Right lobe of liver (tissue), 6 donors: ENCODE measurements around the gene NCOA1. TPM values are rescaled to one million over a fixed set of nuclear protein-coding genes. Genes with fewer than 3 reads are reported as not detected.

Experiments used
- ATAC-seq, 4 donors: fragments of 200-7000 bp; cut with Tn5 transposase; one replicate each; pipeline ENCODE4 v1.9.1; 2020; ENCODE audit warnings: mild to moderate bottlenecking in 4 of 4, moderate library complexity in 4 of 4
- DNase-seq, 3 donors: peaks; one replicate each; pipeline ENCODE4 v3.0.0-alpha.2; 2020
- H3K27ac ChIP-seq, 3 donors: fragments of 200-600 bp; one replicate each; pipeline ENCODE4 v1.8.0; 2022
- H3K27me3 ChIP-seq, 2 donors: fragments of 200-600 bp; one replicate each; pipeline ENCODE4 v1.8.0; 2022
- H3K36me3 ChIP-seq, 4 donors: fragments of 200-600 bp; sonication (generic) in 1 of 4; one replicate each; pipeline versions ENCODE4 v1.5.1 to v1.8.0; 2017 to 2022; ENCODE audit warnings: control low read depth in 1 of 4
- H3K4me1 ChIP-seq, 4 donors: fragments of 200-600 bp; sonication (generic) in 1 of 4; one replicate each; pipeline versions ENCODE4 v1.5.1 to v1.8.0; 2017 to 2022; ENCODE audit warnings: control low read depth in 1 of 4
- H3K4me3 ChIP-seq, 3 donors: fragments of 200-600 bp; one replicate each; pipeline ENCODE4 v1.8.0; 2022
- H3K9me3 ChIP-seq, 4 donors: fragments of 200-600 bp; sonication (generic) in 1 of 4; one replicate each; pipeline versions ENCODE4 v1.5.1 to v1.8.0; 2017 to 2022; ENCODE audit warnings: control low read depth in 1 of 4
- CTCF ChIP-seq, 4 donors: fragments of 200-600 bp in 3 of 4; fragments of 450-650 bp in 1 of 4; IDR thresholded peaks; one replicate each; pipeline versions ENCODE4 v1.5.1 to v1.8.0; 2016 to 2022; ENCODE audit warnings: antibody characterized with exemption in 4 of 4, mild to moderate bottlenecking in 2 of 4
- POLR2A ChIP-seq: fragments of 450-650 bp; IDR thresholded peaks from one replicate; pipeline ENCODE4 v1.6.1; 2017; ENCODE audit warnings: antibody characterized with exemption, mild to moderate bottlenecking
- WGBS: methylation state at CpG from one replicate; pipeline ENCODE4 v1.1.6; 2018; ENCODE audit warnings: low coverage, low lambda C conversion rate; ENCODE audit not compliant: insufficient coverage; ENCODE audit errors: missing lambda C conversion rate; 5-methylcytosine and 5-hydroxymethylcytosine counted together
- intact Hi-C, 2 donors: fragments of 100-400 bp; cut with DNase I; formaldehyde crosslinking; loops; one replicate each; pipeline versions ENCODE4 v1.11.2 to v1.14.1; 2022
- total RNA-seq, 6 experiments: library from RNA; depleted of rRNA in 2 of 6; stranded (reverse); fragments of >200 nt in 2 of 6; fragmentation: NEBNext Ultra II Directional in 3 of 6; extraction: Animal tissue kit (Norgen Biotek cat#: 25700) in 3 of 6; gene quantifications; one replicate each; pipeline versions ENCODE4 v1.1.0 to v1.2.4, GENCODE V29; 2016 to 2023
- donor health status: DM: no; HTN: yes; CAD: no.
- donor health status: DM: no; HTN: no; CAD: no.
- donor health status: DM: no; HTN: no; CAD: no.
- donor health status: DM: no; HTN: yes; CAD: no.
- donor health status: DM: no; HTN: yes; CAD: no.

Gene NCOA1
- total RNA-seq, 6 experiments from 2014 or later, result 13.5 to 18.9 (median 16.4) TPM

- TF ChIP-seq CTCF (IDR thresholded peaks at IDR 0.05), result no peak
- TF ChIP-seq POLR2A, result no peak
- H3K4me1 ChIP-seq, result peaks cover 0 to 7% (median 0%) of the 10 kb centered on the region in 4 donors
- H3K36me3 ChIP-seq, result peaks cover 0 to 14% (median 5%) of the 10 kb centered on the region in 4 donors
- DNase-seq (no peak), ATAC-seq (no peak)
- 88% methylated on average over 3 of the region's 3 CpGs for WGBS
- no peaks in the 10 kb centered on the region for H3K27me3 ChIP-seq
- no peak overlapping the region for H3K27ac ChIP-seq
- H3K4me3 ChIP-seq, result no peak overlapping the region
- H3K9me3 ChIP-seq, result no peaks in the 10 kb centered on the region
- intact Hi-C loops, result no loop called here
Measured at GRCh38 chr2:24707143-24707542, 216.1 kb downstream of the NCOA1 start.

- Histone ChIP-seq H3K27ac (no peak overlapping the region), H3K36me3 (peaks cover 0 to 14% (median 6%) of the 10 kb centered on the region in 4 donors), H3K27me3 (no peaks in the 10 kb centered on the region), H3K9me3 (no peaks in the 10 kb centered on the region), H3K4me1 (no peaks in the 10 kb centered on the region), H3K4me3 (no peak overlapping the region)
- intact Hi-C loops, result no loop called here
- TF ChIP-seq CTCF (IDR thresholded peaks at IDR 0.05), result no peak
- no peak for TF ChIP-seq POLR2A
- no peak for ATAC-seq
- DNase-seq, result no peak
- WGBS, result 82% methylated on average over 3 of the region's 3 CpGs
Measured at GRCh38 chr2:24708537-24709152, 217.6 kb downstream of the NCOA1 start.

GRCh38 chr2:24710806-24711205 lies 219.8 kb downstream of the NCOA1 start:
- Histone ChIP-seq H3K36me3 (peaks cover 0 to 14% (median 6%) of the 10 kb centered on the region in 4 donors), H3K4me1 (no peaks in the 10 kb centered on the region), H3K9me3 (no peaks in the 10 kb centered on the region), H3K27me3 (no peaks in the 10 kb centered on the region), H3K4me3 (no peak overlapping the region), H3K27ac (no peak overlapping the region)
- TF ChIP-seq POLR2A (no peak), CTCF (IDR thresholded peaks at IDR 0.05) (no peak)
- peak in 1 of 3 donors; percentile 27 for DNase-seq
- WGBS, result 54% methylated on average over 5 of the region's 6 CpGs
- peak in 2 of 4 donors; percentile 52 to 93 for ATAC-seq
- intact Hi-C loops, result no loop called here

GRCh38 chr2:24711865-24712264 lies 220.8 kb downstream of the NCOA1 start:
- no peak for DNase-seq
- no peak for ATAC-seq
- H3K4me3 ChIP-seq, result no peak overlapping the region
- WGBS, result 58% methylated on average over 2 of the region's 2 CpGs
- TF ChIP-seq CTCF (IDR thresholded peaks at IDR 0.05), result no peak
- TF ChIP-seq POLR2A, result no peak
- peaks cover 0 to under 1% (median 0%) of the 10 kb centered on the region in 4 donors for H3K4me1 ChIP-seq
- no peaks in the 10 kb centered on the region for H3K27me3 ChIP-seq
- no peaks in the 10 kb centered on the region for H3K9me3 ChIP-seq
- intact Hi-C loops, result no loop called here
- peaks cover 0 to 13% (median 5%) of the 10 kb centered on the region in 4 donors for H3K36me3 ChIP-seq
- no peak overlapping the region for H3K27ac ChIP-seq
